ENCODE measurements around the gene ARHGAP22. TPM values are rescaled to one million over a fixed set of nuclear protein-coding genes. Genes with fewer than 3 reads are reported as not detected.

Gene ARHGAP22
- total RNA-seq, 1 donor from 2014 or later, result 1.9 TPM

- Mint-ChIP-seq H3K9me3 (ENCODE audit: unreplicated experiment) (no peaks in the 10 kb centered on the region), H3K4me1 (ENCODE audit: unreplicated experiment) (no peaks in the 10 kb centered on the region), H3K36me3 (ENCODE audit: low read depth, unreplicated experiment) (peaks cover 13% of the 10 kb centered on the region), H3K27me3 (ENCODE audit: unreplicated experiment) (no peaks in the 10 kb centered on the region), H3K4me3 (ENCODE audit: unreplicated experiment) (no peak overlapping the region), H3K27ac (ENCODE audit: unreplicated experiment) (no peak overlapping the region)
- no peak for DNase-seq (ENCODE audit: low spot score)
- TF ChIP-seq CTCF (IDR thresholded peaks at IDR 0.05; ENCODE audit: unreplicated experiment), result no peak
Observed at GRCh38 chr10:48412081-48412480, 192.8 kb downstream of the ARHGAP22 start.

GRCh38 chr10:48411510-48411909 is 193.4 kb downstream of the ARHGAP22 start:
- no peak for DNase-seq (ENCODE audit: low spot score)
- H3K4me1 Mint-ChIP-seq (ENCODE audit: unreplicated experiment), result no peaks in the 10 kb centered on the region
- H3K4me3 Mint-ChIP-seq (ENCODE audit: unreplicated experiment), result no peak overlapping the region
- no peak for TF ChIP-seq CTCF (IDR thresholded peaks at IDR 0.05; ENCODE audit: unreplicated experiment)
- H3K27ac Mint-ChIP-seq (ENCODE audit: unreplicated experiment), result no peak overlapping the region
- H3K36me3 Mint-ChIP-seq (ENCODE audit: low read depth, unreplicated experiment), result peaks cover 13% of the 10 kb centered on the region
- H3K27me3 Mint-ChIP-seq (ENCODE audit: unreplicated experiment), result no peaks in the 10 kb centered on the region
- no peaks in the 10 kb centered on the region for H3K9me3 Mint-ChIP-seq (ENCODE audit: unreplicated experiment)

- TF ChIP-seq CTCF (IDR thresholded peaks at IDR 0.05; ENCODE audit: unreplicated experiment), result no peak
- no peak for DNase-seq (ENCODE audit: low spot score)
- no peaks in the 10 kb centered on the region for H3K27me3 Mint-ChIP-seq (ENCODE audit: unreplicated experiment)
- no peak overlapping the region for H3K27ac Mint-ChIP-seq (ENCODE audit: unreplicated experiment)
- no peaks in the 10 kb centered on the region for H3K9me3 Mint-ChIP-seq (ENCODE audit: unreplicated experiment)
- peaks cover 13% of the 10 kb centered on the region for H3K36me3 Mint-ChIP-seq (ENCODE audit: low read depth, unreplicated experiment)
- H3K4me1 Mint-ChIP-seq (ENCODE audit: unreplicated experiment), result peaks cover 5% of the 10 kb centered on the region
- H3K4me3 Mint-ChIP-seq (ENCODE audit: unreplicated experiment), result no peak overlapping the region
Observed at GRCh38 chr10:48410503-48410902, 194.4 kb downstream of the ARHGAP22 start.

GRCh38 chr10:48406658-48407057 is 198.2 kb downstream of the ARHGAP22 start:
- Mint-ChIP-seq H3K9me3 (ENCODE audit: unreplicated experiment) (no peaks in the 10 kb centered on the region), H3K27me3 (ENCODE audit: unreplicated experiment) (no peaks in the 10 kb centered on the region), H3K36me3 (ENCODE audit: low read depth, unreplicated experiment) (no peaks in the 10 kb centered on the region), H3K4me3 (ENCODE audit: unreplicated experiment) (no peak overlapping the region), H3K27ac (ENCODE audit: unreplicated experiment) (no peak overlapping the region), H3K4me1 (ENCODE audit: unreplicated experiment) (peaks cover 5% of the 10 kb centered on the region)
- no peak for TF ChIP-seq CTCF (IDR thresholded peaks at IDR 0.05; ENCODE audit: unreplicated experiment)
- no peak for DNase-seq (ENCODE audit: low spot score)

GRCh38 chr10:48406204-48406603 is 198.7 kb downstream of the ARHGAP22 start:
- Mint-ChIP-seq H3K27ac (ENCODE audit: unreplicated experiment) (no peak overlapping the region), H3K36me3 (ENCODE audit: low read depth, unreplicated experiment) (no peaks in the 10 kb centered on the region), H3K9me3 (ENCODE audit: unreplicated experiment) (no peaks in the 10 kb centered on the region), H3K27me3 (ENCODE audit: unreplicated experiment) (no peaks in the 10 kb centered on the region), H3K4me1 (ENCODE audit: unreplicated experiment) (peaks cover 5% of the 10 kb centered on the region), H3K4me3 (ENCODE audit: unreplicated experiment) (no peak overlapping the region)
- no peak for DNase-seq (ENCODE audit: low spot score)
- no peak for TF ChIP-seq CTCF (IDR thresholded peaks at IDR 0.05; ENCODE audit: unreplicated experiment)
